Heart right ventricle (tissue), 16 donors: ENCODE data around the gene ATG16L2. TPM values are rescaled to one million over a fixed set of nuclear protein-coding genes. Genes with fewer than 3 reads are reported as not detected.

Experiments
- ATAC-seq, 8 donors: fragments of 200-7000 bp; cut with Tn5 transposase; one replicate each; pipeline ENCODE4 v1.9.1; 2020; ENCODE audit warnings: mild to moderate bottlenecking in 8 of 8, moderate library complexity in 8 of 8, moderate number of reproducible peaks in 1 of 8
- DNase-seq, 2 donors: peaks; one replicate each; pipeline ENCODE4 v3.0.0-alpha.2; 2020
- H3K27ac ChIP-seq, 10 donors: fragments of 200-600 bp; sonication (generic) in 2 of 10; one replicate each; pipeline versions ENCODE4 v1.5.0 to v1.8.0; 2020 to 2022; ENCODE audit warnings: mild to moderate bottlenecking in 3 of 10
- H3K27me3 ChIP-seq, 7 donors: fragments of 200-600 bp; one replicate each; pipeline ENCODE4 v1.8.0; 2021 to 2022; ENCODE audit warnings: mild to moderate bottlenecking in 2 of 7
- H3K36me3 ChIP-seq, 9 donors: fragments of 200-600 bp; sonication (generic) in 1 of 9; one replicate each; pipeline versions ENCODE4 v1.5.0 to v1.8.0; 2020 to 2022; ENCODE audit warnings: mild to moderate bottlenecking in 2 of 9
- H3K4me1 ChIP-seq, 9 donors: fragments of 200-600 bp; sonication (generic) in 1 of 9; one replicate each; pipeline versions ENCODE4 v1.5.0 to v1.8.0; 2020 to 2022; ENCODE audit warnings: mild to moderate bottlenecking in 4 of 9
- H3K4me3 ChIP-seq, 10 donors: fragments of 200-600 bp; sonication (generic) in 2 of 10; one replicate each; pipeline versions ENCODE4 v1.5.0 to v1.8.0; 2020 to 2022; ENCODE audit warnings: mild to moderate bottlenecking in 7 of 10, moderate library complexity in 2 of 10
- H3K9me3 ChIP-seq, 11 donors: fragments of 200-600 bp in 10 of 11; sonication (generic) in 2 of 11; one replicate each; pipeline versions ENCODE4 v1.5.0 to v1.8.0; 2013 to 2022; ENCODE audit warnings: mild to moderate bottlenecking in 2 of 11, control low read depth in 1 of 11, moderate library complexity in 1 of 11
- WGBS, 2 donors: extraction: QIAGEN DNeasy Blood & Tissue Kit; methylation state at CpG; one replicate each; pipeline ENCODE4 v1.1.7; 2013; ENCODE audit warnings: inconsistent platforms in 1 of 2; 5-methylcytosine and 5-hydroxymethylcytosine counted together
- intact Hi-C, 10 donors: fragments of 100-400 bp; cut with DNase I; formaldehyde crosslinking; loops; one replicate each; pipeline versions ENCODE4 v1.11.1 to v1.14.2; 2022
- polyA plus RNA-seq, 2 donors: library from polyadenylated mRNA; stranded (reverse); fragments of 200-250 nt; gene quantifications; one replicate each; pipeline ENCODE4 v1.2.3, GENCODE V29; 2013
- total RNA-seq, 10 donors: library from RNA; stranded (reverse); fragmentation: NEBNext Ultra II Directional in 3 of 10; extraction: Animal tissue kit (Norgen Biotek cat#: 25700) in 3 of 10; gene quantifications; one replicate each; pipeline versions ENCODE4 v1.2.1 to v1.2.4, GENCODE V29; 2021 to 2023
- TF ChIP-seq, protein P1 (sequence below), 9 donors: fragments of 200-600 bp; sonication (generic) in 2 of 9; IDR thresholded peaks; one replicate each; pipeline versions ENCODE4 v1.5.0 to v1.8.0; 2021 to 2022; ENCODE audit warnings: antibody characterized with exemption in 9 of 9, mild to moderate bottlenecking in 5 of 9, moderate library complexity in 1 of 9
- donor health status: Arrhythmogenic right ventricular cardiomyopathy.
- donor health status: ischemic (EF 13 %, LVEDD 7.1; RV severe dilation, severe dysfunction).
- donor health status: healthy with polysubstance abuse.
- donor health status: DM: no; HTN: yes; CAD: no.
- donor health status: DM: no; HTN: no; CAD: no.
- donor health status: ischemic (EF 25% LVEDD 6.9; RV normal size, moderate dysfunction).
- donor health status: ischemic (EF 25% LVEDD 5.7; RV mildly dilated, moderate dysfunction).
- donor health status: healthy.
- donor health status: DM: yes; HTN: yes; CAD: no.
- donor health status: Ischemic cardiomyopathy.
- donor health status: ischemic (EF 35%, LVEDD 5.7; RV mildly dilated, moderate dysfunction).
- donor health status: nonischemic (EF 11% LVEDD 7.7; RV severe dilation, severe dysfunction).
- donor health status: DM: yes; HTN: yes; CAD: no.
- donor health status: PGD.
- donor health status: ischemic (EF 29% LVEDD 5.4; RV normal size, mild dysfunction).
- donor health status: nonischemic (EF 23%, LVEDD 6.1; RV moderate dilation, normal function).

ATG16L2 gene
- total and polyA plus RNA-seq, 12 donors = 8.0 to 66.9 (median 12.3) TPM

GRCh38 chr11:72841397-72841796, 27.2 kb downstream of the ATG16L2 start:
- H3K27ac ChIP-seq = peak overlapping the region in 7 of 10 donors; percentile 59 to 78 (median 68)
- no peaks in the 10 kb centered on the region for H3K9me3 ChIP-seq
- ATAC-seq (no peak), DNase-seq (no peak)
- no peaks in the 10 kb centered on the region for H3K27me3 ChIP-seq
- peaks cover 0 to 90% (median 22%) of the 10 kb centered on the region in 9 donors for H3K36me3 ChIP-seq
- WGBS, 2 donors = 79 to 92% methylated on average over 7 of the region's 7 CpGs
- peaks cover 13 to 76% (median 50%) of the 10 kb centered on the region in 9 donors for H3K4me1 ChIP-seq
- TF ChIP-seq, protein P1, sequence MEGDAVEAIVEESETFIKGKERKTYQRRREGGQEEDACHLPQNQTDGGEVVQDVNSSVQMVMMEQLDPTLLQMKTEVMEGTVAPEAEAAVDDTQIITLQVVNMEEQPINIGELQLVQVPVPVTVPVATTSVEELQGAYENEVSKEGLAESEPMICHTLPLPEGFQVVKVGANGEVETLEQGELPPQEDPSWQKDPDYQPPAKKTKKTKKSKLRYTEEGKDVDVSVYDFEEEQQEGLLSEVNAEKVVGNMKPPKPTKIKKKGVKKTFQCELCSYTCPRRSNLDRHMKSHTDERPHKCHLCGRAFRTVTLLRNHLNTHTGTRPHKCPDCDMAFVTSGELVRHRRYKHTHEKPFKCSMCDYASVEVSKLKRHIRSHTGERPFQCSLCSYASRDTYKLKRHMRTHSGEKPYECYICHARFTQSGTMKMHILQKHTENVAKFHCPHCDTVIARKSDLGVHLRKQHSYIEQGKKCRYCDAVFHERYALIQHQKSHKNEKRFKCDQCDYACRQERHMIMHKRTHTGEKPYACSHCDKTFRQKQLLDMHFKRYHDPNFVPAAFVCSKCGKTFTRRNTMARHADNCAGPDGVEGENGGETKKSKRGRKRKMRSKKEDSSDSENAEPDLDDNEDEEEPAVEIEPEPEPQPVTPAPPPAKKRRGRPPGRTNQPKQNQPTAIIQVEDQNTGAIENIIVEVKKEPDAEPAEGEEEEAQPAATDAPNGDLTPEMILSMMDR (IDR thresholded peaks at IDR 0.05) = no peak
- H3K4me3 ChIP-seq = no peak overlapping the region
- intact Hi-C loops = no loop called here

DNA sequence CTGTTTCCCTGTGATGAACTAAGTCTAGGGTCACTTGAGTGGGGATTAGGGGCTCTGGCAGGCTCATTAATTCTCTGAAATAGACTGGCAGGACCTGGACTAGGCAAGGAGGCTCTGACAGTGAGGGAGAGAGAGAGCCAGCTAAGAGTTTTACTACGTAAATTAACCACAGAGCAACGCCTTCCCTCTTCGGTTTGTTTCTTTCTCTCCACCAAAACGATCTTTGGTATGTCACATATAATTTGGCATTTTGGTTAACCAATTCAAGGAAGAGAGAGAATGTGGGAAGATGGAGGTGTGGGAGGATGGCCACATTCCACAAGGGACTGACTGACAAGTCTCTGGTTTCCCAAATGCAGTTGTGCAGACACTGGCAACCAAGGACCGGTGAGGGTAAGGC, 27.9 kb downstream of the ATG16L2 start:
- 82 to 83% methylated on average over 5 of the region's 5 CpGs for WGBS, 2 donors
- TF ChIP-seq, protein P1 (IDR thresholded peaks at IDR 0.05) = no peak
- H3K27ac ChIP-seq = peak overlapping the region; percentile 1 to 78 (median 67)
- H3K4me3 ChIP-seq = no peak overlapping the region
- no peak for ATAC-seq
- no peak for DNase-seq
- intact Hi-C loops = no loop called here
- H3K36me3 ChIP-seq = peaks cover 0 to 90% (median 22%) of the 10 kb centered on the region in 9 donors
- no peaks in the 10 kb centered on the region for H3K9me3 ChIP-seq
- no peaks in the 10 kb centered on the region for H3K27me3 ChIP-seq
- H3K4me1 ChIP-seq = peaks cover 9 to 69% (median 44%) of the 10 kb centered on the region in 9 donors

GRCh38 chr11:72842653-72843330, 28.6 kb downstream of the ATG16L2 start:
- Histone ChIP-seq H3K9me3 (no peaks in the 10 kb centered on the region), H3K36me3 (peaks cover 0 to 90% (median 19%) of the 10 kb centered on the region in 9 donors), H3K27me3 (no peaks in the 10 kb centered on the region), H3K27ac (peak overlapping the region; percentile 30 to 78 (median 67)), H3K4me3 (no peak overlapping the region), H3K4me1 (peaks cover 9 to 62% (median 44%) of the 10 kb centered on the region in 9 donors)
- 59 to 64% methylated on average over 14 of the region's 14 CpGs for WGBS, 2 donors
- TF ChIP-seq, protein P1 (IDR thresholded peaks at IDR 0.05) = no peak
- ATAC-seq = peak in 6 of 8 donors; percentile 28 to 57 (median 31)
- intact Hi-C loops = no loop called here
- no peak for DNase-seq

- TF ChIP-seq, protein P1 (IDR thresholded peaks at IDR 0.05) = no peak
- H3K27ac ChIP-seq = peak overlapping the region in 9 of 10 donors; percentile 21 to 78 (median 54)
- 40 to 59% methylated on average over 4 of the region's 4 CpGs for WGBS, 2 donors
Measured at GRCh38 chr11:72844356-72844755, 30.1 kb downstream of the ATG16L2 start.

More at GRCh38 chr11:72844356-72844755, 30.1 kb downstream of the ATG16L2 start:
- no peak overlapping the region for H3K4me3 ChIP-seq
- H3K9me3 ChIP-seq = no peaks in the 10 kb centered on the region
- peak; percentile 57 to 87 (median 77) for ATAC-seq
- no peaks in the 10 kb centered on the region for H3K27me3 ChIP-seq
- intact Hi-C loops = no loop called here
- DNase-seq = peak in 1 of 2 donors; percentile 62
- peaks cover 0 to 87% (median 19%) of the 10 kb centered on the region in 9 donors for H3K36me3 ChIP-seq
- H3K4me1 ChIP-seq = peaks cover 9 to 57% (median 35%) of the 10 kb centered on the region in 9 donors
